K562 (cell line): ENCODE data around the gene PUS7L.

Experiments
- BHLHE40 ChIP-seq: IDR thresholded peaks from 2 replicates; pipeline ENCODE4 v1.6.1; 2011; ENCODE audit warnings: low read length, improper control_type of control experiment
- CBFB ChIP-seq: sonication (generic); formaldehyde crosslinking; IDR thresholded peaks from 2 replicates; pipeline ENCODE4 v1.4.0; 2020; ENCODE audit warnings: mild to moderate bottlenecking, missing genetic modification reagents
- CBX8 ChIP-seq: fragments of 200-600 bp; sonication (generic); IDR thresholded peaks from 2 replicates; pipeline ENCODE4 v1.6.1; 2012; ENCODE audit warnings: borderline replicate concordance, mixed run types, low read depth, mild to moderate bottlenecking, moderate library complexity, mixed read lengths, low read length, control low read depth, inconsistent platforms; ENCODE audit not compliant: poor library complexity, severe bottlenecking; ENCODE audit errors: extremely low read depth
- ZNF143 ChIP-seq: sonication (generic); formaldehyde crosslinking; IDR thresholded peaks from 2 replicates; pipeline ENCODE4 v1.9.0; 2022; ENCODE audit warnings: mild to moderate bottlenecking, missing genetic modification reagents
- TF ChIP-seq, protein P1 (sequence below): sonication (generic); formaldehyde crosslinking; IDR thresholded peaks from 2 replicates; pipeline ENCODE4 v1.8.1; 2023; ENCODE audit warnings: mild to moderate bottlenecking, missing genetic modification reagents
- TF ChIP-seq, protein P2 (sequence below), 2 experiments: fragments of 450-650 bp; formaldehyde crosslinking in 1 of 2; IDR thresholded peaks; 2 replicates each; pipeline versions ENCODE4 v1.4.0 to v1.6.1; 2014 to 2020; ENCODE audit warnings: mild to moderate bottlenecking in 2 of 2, borderline replicate concordance in 1 of 2, low read depth in 1 of 2
- TF ChIP-seq, protein P3 (sequence below): sonication (generic); formaldehyde crosslinking; IDR thresholded peaks from 2 replicates; pipeline ENCODE4 v1.9.0; 2022; ENCODE audit warnings: mild to moderate bottlenecking, missing genetic modification reagents

DNA sequence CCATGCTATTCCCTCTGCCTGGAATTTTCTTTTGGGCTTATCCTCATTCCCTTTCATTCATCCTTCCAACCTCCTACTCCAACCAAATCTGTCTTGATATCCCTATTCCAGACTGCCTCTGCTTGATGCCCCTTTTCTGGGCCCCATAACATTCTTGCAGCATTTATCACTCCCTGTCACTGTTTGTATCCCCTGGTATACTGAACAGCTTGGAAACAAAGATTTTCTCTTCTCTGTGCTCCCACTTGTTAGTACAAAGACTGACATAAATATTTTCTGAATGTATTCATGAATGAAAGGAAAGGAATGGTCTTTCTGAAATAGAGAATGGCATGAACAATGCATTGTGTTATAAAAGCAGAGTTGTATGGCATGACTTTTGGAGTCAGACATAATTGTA, 7.7 kb upstream of the PUS7L start:
- no peak for TF ChIP-seq ZNF143 (CRISPR knock-in tag)
- TF ChIP-seq CBX8 = no peak
- TF ChIP-seq, protein P1, sequence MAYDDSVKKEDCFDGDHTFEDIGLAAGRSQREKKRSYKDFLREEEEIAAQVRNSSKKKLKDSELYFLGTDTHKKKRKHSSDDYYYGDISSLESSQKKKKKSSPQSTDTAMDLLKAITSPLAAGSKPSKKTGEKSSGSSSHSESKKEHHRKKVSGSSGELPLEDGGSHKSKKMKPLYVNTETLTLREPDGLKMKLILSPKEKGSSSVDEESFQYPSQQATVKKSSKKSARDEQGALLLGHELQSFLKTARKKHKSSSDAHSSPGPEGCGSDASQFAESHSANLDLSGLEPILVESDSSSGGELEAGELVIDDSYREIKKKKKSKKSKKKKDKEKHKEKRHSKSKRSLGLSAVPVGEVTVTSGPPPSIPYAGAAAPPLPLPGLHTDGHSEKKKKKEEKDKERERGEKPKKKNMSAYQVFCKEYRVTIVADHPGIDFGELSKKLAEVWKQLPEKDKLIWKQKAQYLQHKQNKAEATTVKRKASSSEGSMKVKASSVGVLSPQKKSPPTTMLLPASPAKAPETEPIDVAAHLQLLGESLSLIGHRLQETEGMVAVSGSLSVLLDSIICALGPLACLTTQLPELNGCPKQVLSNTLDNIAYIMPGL (CRISPR knock-in tag) = no peak
- TF ChIP-seq, protein P2, sequence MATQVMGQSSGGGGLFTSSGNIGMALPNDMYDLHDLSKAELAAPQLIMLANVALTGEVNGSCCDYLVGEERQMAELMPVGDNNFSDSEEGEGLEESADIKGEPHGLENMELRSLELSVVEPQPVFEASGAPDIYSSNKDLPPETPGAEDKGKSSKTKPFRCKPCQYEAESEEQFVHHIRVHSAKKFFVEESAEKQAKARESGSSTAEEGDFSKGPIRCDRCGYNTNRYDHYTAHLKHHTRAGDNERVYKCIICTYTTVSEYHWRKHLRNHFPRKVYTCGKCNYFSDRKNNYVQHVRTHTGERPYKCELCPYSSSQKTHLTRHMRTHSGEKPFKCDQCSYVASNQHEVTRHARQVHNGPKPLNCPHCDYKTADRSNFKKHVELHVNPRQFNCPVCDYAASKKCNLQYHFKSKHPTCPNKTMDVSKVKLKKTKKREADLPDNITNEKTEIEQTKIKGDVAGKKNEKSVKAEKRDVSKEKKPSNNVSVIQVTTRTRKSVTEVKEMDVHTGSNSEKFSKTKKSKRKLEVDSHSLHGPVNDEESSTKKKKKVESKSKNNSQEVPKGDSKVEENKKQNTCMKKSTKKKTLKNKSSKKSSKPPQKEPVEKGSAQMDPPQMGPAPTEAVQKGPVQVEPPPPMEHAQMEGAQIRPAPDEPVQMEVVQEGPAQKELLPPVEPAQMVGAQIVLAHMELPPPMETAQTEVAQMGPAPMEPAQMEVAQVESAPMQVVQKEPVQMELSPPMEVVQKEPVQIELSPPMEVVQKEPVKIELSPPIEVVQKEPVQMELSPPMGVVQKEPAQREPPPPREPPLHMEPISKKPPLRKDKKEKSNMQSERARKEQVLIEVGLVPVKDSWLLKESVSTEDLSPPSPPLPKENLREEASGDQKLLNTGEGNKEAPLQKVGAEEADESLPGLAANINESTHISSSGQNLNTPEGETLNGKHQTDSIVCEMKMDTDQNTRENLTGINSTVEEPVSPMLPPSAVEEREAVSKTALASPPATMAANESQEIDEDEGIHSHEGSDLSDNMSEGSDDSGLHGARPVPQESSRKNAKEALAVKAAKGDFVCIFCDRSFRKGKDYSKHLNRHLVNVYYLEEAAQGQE (IDR thresholded peaks at IDR 0.05; ENCODE audit: borderline replicate concordance) = no peak
- TF ChIP-seq, protein P2 (CRISPR knock-in tag; IDR thresholded peaks at IDR 0.05; ENCODE audit: low read depth) = no peak
- TF ChIP-seq BHLHE40 = no peak
- TF ChIP-seq, protein P3, sequence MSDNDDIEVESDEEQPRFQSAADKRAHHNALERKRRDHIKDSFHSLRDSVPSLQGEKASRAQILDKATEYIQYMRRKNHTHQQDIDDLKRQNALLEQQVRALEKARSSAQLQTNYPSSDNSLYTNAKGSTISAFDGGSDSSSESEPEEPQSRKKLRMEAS = no peak
- no peak for TF ChIP-seq CBFB
